GM10248 (cell line): ENCODE data around the gene CLDN18.

ENCODE experiments used
- CTCF ChIA-PET: fragments of 300-600 bp; sonication (Branson Sonifier 250); formaldehyde crosslinking; extraction: SDS; loops from one replicate; lab custom pipeline; 2021; ENCODE audit warnings: antibody characterized with exemption; lab: Yijun Ruan, JAX
- POLR2A ChIA-PET: fragments of 350-650 bp; sonication (Branson Sonifier 250); formaldehyde crosslinking; extraction: SDS; loops from one replicate; lab custom pipeline; 2020; ENCODE audit warnings: antibody characterized with exemption; lab: Yijun Ruan, JAX
- DNase-seq: peaks from one replicate; pipeline ENCODE4 v3.0.0; 2012; ENCODE audit errors: extremely low spot score
- TF ChIP-seq, protein P1 (sequence below): IDR thresholded peaks from 2 replicates; pipeline ENCODE4 v1.5.1; 2012; ENCODE audit warnings: mild to moderate bottlenecking, low read depth; ENCODE audit errors: extremely low read depth, missing control alignments, control extremely low read depth

The CLDN18 gene

DNA sequence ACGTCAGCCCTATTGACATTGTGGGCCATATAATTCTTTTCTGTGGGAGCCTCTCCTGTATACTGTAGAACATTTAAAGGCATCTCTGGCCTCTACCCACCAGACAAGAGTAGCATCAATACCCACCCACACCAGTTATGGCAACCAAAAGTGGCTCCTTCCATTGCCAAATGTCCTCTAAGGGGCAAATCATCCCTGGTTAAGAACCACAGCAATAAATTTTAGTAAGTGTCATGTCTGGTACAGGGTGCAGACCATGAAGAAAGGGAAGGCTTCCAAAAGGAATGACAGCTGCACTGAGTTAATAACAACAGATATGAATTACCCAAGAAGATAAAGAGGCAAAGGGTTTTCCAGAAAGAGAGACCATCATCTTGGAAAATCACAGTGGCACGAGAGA lies 6.9 kb upstream of the CLDN18 start:
- TF ChIP-seq, protein P1, sequence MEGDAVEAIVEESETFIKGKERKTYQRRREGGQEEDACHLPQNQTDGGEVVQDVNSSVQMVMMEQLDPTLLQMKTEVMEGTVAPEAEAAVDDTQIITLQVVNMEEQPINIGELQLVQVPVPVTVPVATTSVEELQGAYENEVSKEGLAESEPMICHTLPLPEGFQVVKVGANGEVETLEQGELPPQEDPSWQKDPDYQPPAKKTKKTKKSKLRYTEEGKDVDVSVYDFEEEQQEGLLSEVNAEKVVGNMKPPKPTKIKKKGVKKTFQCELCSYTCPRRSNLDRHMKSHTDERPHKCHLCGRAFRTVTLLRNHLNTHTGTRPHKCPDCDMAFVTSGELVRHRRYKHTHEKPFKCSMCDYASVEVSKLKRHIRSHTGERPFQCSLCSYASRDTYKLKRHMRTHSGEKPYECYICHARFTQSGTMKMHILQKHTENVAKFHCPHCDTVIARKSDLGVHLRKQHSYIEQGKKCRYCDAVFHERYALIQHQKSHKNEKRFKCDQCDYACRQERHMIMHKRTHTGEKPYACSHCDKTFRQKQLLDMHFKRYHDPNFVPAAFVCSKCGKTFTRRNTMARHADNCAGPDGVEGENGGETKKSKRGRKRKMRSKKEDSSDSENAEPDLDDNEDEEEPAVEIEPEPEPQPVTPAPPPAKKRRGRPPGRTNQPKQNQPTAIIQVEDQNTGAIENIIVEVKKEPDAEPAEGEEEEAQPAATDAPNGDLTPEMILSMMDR: no peak
- CTCF ChIA-PET: no interaction called here
- DNase-seq: no peak
- POLR2A ChIA-PET: no interaction called here

DNA sequence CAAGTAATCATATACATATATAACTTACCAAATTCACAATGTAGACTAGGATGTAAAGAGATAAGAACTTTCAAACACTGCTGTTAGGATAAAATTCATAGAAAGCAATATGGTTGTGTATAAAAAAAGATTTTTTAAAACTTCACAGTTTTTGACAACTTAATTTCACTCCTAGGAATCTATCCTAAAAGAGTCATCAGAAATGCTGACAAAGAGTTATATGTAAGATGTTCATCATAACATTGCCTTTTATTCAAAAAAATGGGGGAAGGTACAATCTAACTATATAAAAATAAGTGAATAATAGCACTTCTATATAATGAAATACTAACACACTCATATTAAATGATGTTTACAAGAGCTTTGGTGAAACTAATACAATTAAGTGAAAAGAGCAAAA lies 4.3 kb upstream of the CLDN18 start:
- ChIA-PET CTCF (interaction anchor here (0.8 to 2.0 kb wide), 4 partner anchors 9 to 113 kb away, joined by 3 to 5 read pairs (median 4); no protein-coding TSS in a partner anchor), POLR2A (no interaction called here)
- TF ChIP-seq, protein P1: no peak
- no peak for DNase-seq

DNA sequence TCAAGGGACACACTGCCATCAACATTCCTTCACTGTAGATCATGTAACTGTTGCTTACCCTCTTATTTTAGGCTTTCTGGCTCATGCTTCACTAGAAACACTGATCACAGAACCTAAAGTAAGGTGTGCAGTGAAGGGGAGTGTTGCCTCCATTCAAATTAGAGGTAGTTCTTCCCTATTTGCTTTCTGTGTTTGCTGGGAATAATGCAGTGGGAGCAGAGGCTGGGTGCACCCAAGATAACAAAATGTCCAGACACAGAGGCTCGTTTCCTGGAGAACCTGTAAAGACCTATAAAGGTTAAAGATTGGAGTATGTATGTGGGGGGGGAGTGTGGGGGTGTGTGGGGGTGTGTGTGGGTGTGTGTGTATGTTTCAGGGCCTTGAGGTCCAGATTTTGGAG lies 2.1 kb upstream of the CLDN18 start:
- CTCF ChIA-PET: no interaction called here

GRCh38 chr3:138010273-138010590 lies 267 bp downstream of the CLDN18 start:
- TF ChIP-seq, protein P1: no peak
- POLR2A ChIA-PET: no interaction called here

More for the DNA sequence above, 2.1 kb upstream of the CLDN18 start:
- TF ChIP-seq, protein P1: no peak
- no peak for DNase-seq
- POLR2A ChIA-PET: no interaction called here

DNA sequence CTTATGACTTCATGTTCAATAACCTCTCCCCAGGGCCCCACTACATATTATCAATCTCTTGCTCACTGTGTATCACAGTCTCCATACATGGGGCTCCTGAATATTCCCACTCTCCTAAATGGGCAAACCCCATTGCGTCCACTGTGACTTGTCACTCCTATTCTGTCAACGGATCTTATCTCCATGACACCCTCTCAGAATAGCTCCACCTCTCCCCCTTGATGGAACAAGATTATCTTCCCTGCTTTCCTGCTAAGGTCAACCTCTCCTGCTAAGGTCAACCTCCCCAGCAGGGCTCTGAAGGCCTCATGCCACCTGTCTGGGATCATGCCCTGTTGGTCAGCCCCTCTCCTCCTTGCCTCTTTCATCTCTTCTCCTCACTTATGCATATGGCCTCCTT lies 1.8 kb downstream of the CLDN18 start:
- TF ChIP-seq, protein P1: no peak
- POLR2A ChIA-PET: no interaction called here

More at GRCh38 chr3:138010273-138010590, 267 bp downstream of the CLDN18 start:
- CTCF ChIA-PET: interaction anchor here (0.9 to 1.6 kb wide), 2 partner anchors 14 to 52 kb away, joined by 3 to 4 read pairs; no protein-coding TSS in a partner anchor
- DNase-seq: no peak

GRCh38 chr3:138012526-138012925 lies 2.6 kb downstream of the CLDN18 start:
- TF ChIP-seq, protein P1: no peak
- CTCF ChIA-PET: interaction anchor here (1.2 kb wide), 1 partner anchor 10 kb away, joined by 5 read pairs; no protein-coding TSS in a partner anchor
- POLR2A ChIA-PET: no interaction called here
- DNase-seq: no peak

More for the DNA sequence above, 1.8 kb downstream of the CLDN18 start:
- CTCF ChIA-PET: no interaction called here
- no peak for DNase-seq
